T-helper 17 cell (primary cell): ENCODE measurements around the gene ALDOA. TPM values are rescaled to one million over a fixed set of nuclear protein-coding genes. Genes with fewer than 3 reads are reported as not detected.

ENCODE experiments used
- ATAC-seq: fragments of 150-1000 bp; cut with Tn5 transposase; 2 replicates; pipeline ENCODE4 v1.10.0; 2021; ENCODE audit warnings: mild to moderate bottlenecking, moderate library complexity
- DNase-seq, 3 donors: peaks; one replicate each; pipeline versions ENCODE4 v3.0.0 to v3.0.0-alpha.2; 2020 to 2021
- H3K9me3 ChIP-seq: one replicate; pipeline ENCODE4 v1.7.0; 2013; ENCODE audit warnings: low read length, mild to moderate bottlenecking; ENCODE audit not compliant: control insufficient read depth, poor library complexity, severe bottlenecking
- H3K27ac Mint-ChIP-seq: one replicate; pipeline ENCODE4 v1.8.0; 2022; ENCODE audit warnings: mild to moderate bottlenecking, moderate library complexity, mixed read lengths
- H3K27me3 Mint-ChIP-seq: one replicate; pipeline ENCODE4 v1.8.0; 2022; ENCODE audit warnings: mixed read lengths
- H3K36me3 Mint-ChIP-seq: one replicate; pipeline ENCODE4 v1.8.0; 2022; ENCODE audit warnings: low read depth, mixed read lengths
- H3K4me1 Mint-ChIP-seq: one replicate; pipeline ENCODE4 v1.8.0; 2022; ENCODE audit warnings: mild to moderate bottlenecking, mixed read lengths
- H3K4me3 Mint-ChIP-seq: one replicate; pipeline ENCODE4 v1.8.0; 2022; ENCODE audit warnings: mild to moderate bottlenecking, moderate library complexity, mixed read lengths
- total RNA-seq, 4 donors: library from RNA in 2 of 4; stranded (reverse) in 2 of 4; gene quantifications; one replicate each; pipeline ENCODE4 v1.2.3 and lab custom pipeline; 2022 to 2026

The ALDOA gene
- total RNA-seq, 2 donors from 2014 or later: 421 to 426 TPM

DNA sequence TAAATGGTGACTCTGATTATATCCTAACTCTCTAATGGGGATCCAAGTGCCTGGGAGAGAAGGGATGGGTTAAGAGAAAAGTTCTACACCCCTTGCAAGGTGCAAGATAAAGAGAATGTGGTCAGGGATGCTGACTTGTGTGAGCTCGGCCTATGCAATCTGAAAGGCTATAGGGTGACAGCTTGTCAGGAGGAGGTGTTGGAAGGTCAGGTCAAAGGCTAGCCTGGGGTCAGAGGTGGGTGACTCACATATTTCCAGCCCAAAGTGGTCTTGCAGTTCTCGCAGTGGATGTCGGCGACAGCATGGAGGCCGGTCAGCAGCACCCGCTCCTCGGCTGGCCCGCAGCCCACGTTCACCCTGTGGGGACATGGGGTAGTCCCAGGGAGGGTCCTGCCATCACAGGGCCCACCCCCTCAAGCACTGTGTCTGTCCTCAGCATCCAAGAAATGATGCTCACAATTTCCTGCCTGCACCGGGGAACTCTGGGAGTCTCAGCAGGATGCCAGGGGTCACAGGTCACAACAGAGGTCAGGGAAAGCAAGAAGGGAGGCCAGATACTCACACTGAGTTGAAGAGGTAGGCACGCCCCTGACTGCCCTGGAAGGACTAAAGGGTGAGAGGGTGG lies 29.1 kb downstream of the ALDOA start:
- no peaks in the 10 kb centered on the region for H3K27me3 Mint-ChIP-seq
- ATAC-seq (no peak), DNase-seq (no peak)
- peak overlapping the region; percentile 92 for H3K27ac Mint-ChIP-seq
- H3K4me1 Mint-ChIP-seq: peaks cover 30% of the 10 kb centered on the region
- peaks cover 4% of the 10 kb centered on the region for H3K36me3 Mint-ChIP-seq
- H3K4me3 Mint-ChIP-seq: peak overlapping the region; percentile 93
- H3K9me3 ChIP-seq: peaks cover 3% of the 10 kb centered on the region

DNA sequence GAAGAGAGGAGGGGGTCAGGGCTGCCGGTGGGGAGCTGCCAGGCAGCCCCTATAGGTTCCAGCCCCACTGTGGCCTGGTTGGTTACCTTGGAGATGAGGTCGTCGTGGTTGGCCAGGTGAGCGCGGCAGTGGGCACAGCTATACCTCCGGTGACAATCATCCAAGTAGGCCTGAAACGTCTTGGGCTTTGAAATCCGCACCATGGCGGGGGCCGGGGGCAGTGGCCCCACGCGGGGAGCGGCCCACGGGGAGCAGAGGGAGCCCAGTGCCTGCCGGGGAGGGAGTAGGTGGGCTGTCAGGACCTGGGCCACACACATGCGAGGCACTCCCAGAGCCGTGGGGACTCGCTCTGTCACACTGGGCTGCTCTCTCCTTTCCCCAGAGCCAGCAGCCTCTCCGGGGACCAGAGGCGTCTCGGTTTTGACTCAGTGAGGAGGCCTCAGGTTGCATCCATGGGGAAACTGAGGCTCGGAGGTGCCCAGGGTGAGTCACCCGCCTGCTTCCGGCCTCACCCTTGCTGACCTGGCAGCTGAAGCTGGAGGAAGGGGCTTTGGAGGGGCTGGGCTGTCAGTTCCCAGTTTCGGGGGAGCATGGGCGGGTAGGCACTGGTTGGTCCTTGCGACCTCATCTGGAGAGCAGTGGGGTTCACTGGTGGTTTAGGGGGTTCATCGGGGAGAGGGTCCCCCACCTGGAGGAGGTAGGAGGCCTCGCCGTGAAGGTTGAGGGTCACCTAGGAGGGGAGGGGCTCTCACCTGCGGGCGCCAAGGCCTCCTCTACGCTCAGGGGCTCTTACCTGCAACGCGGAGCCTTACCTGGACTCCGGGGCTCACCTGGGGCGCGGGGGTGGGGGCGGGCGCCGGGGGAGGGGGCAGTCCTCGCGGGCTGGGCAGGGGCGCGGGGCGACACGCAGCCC lies 29.9 kb downstream of the ALDOA start:
- DNase-seq (no peak), ATAC-seq (peak; percentile 1)
- peaks cover 3% of the 10 kb centered on the region for H3K9me3 ChIP-seq
- peaks cover 4% of the 10 kb centered on the region for H3K36me3 Mint-ChIP-seq
- peaks cover 27% of the 10 kb centered on the region for H3K4me1 Mint-ChIP-seq
- H3K27me3 Mint-ChIP-seq: no peaks in the 10 kb centered on the region
- peak overlapping the region; percentile 92 for H3K27ac Mint-ChIP-seq
- H3K4me3 Mint-ChIP-seq: peak overlapping the region; percentile 93

DNA sequence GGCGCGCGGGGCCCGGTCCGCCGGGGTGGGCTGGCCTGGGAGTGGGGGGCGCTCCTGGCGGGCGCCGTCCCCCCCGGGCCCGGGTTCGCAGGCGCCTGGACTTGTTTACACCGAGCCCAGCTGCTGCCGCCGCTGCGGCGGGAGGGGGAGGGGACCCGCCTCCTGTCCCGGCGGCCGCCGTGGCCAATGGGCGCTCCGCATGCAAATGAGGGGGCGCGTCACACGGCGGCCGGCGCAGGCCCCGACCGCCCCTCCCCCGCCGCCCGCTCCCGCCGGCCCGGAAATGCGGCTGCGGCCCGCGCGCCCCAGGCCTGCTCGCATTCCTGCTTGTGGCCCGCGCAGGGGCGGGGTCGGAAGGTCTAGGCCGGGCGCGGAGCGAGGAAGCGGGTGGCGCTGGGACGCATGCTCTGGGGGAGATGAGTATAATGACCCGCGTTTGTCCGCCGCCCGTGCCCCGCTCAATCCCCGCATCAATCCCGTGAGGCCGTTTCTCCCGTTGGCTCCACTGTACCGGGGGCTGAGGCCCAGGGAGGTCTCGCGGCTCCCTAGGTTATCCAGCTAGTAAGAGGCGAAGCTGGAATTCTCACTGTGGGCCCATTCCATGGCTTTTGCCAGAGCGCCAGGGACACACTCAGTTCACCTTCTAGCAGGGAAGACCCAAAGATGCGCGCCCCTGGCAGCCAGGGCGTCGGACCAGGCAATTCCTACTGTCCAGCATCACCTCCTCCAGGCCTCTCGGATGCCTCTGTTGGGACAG lies 30.7 kb downstream of the ALDOA start, which contains the start of gene YPEL3:
Gene YPEL3 (minus strand): TSS at position 109 of the 757 bp plus-strand sequence. CDS start 731 bp downstream, outside the sequence.
- Mint-ChIP-seq H3K27ac (peak within 1 kb of the TSS; percentile 92), H3K4me3 (peak within 1 kb of the TSS; percentile 93), H3K36me3 (peaks cover 4% of the 10 kb centered on the region), H3K4me1 (peaks cover 27% of the 10 kb centered on the region), H3K27me3 (no peaks in the 10 kb centered on the region)
- ATAC-seq (peak; percentile 65), DNase-seq (peak; percentile 81 to 90 (median 86))
- peaks cover 3% of the 10 kb centered on the region for H3K9me3 ChIP-seq

DNA sequence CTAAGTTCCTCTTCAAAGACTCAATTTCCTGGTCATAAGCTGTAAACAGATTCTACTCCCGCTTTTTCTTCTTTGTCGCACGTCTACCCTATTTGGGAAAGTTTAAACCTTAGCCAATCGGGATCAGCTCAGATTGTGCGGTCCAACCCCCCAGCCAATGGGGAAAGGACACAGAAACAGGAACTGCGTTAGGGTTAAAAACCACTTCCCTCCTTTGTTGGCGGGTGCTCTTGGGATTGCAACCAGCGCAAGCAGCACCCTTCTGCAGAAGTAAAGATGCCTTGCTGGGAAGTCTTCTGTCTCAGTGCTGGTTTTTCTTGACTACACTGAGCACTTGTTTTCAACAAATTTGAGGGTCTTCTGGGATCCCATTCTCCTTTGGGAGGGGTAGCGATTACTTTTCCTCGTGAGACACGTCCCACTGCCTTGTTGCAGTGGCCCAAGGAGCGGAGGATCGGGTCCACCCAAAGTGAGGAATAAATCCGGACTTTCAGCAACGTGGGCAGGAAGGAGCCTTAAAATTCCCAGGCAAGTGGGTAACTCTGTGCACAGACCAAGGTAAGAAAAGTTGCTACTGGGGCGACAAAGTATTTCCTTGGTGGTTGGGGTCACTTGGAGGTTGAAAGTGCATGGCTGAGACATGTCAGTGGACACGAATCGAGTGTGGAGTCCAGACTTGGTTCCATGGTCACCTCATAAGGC lies 31.5 kb downstream of the ALDOA start:
- Mint-ChIP-seq H3K4me3 (peak overlapping the region; percentile 43), H3K4me1 (peaks cover 23% of the 10 kb centered on the region), H3K27me3 (no peaks in the 10 kb centered on the region), H3K27ac (no peak overlapping the region), H3K36me3 (peaks cover 4% of the 10 kb centered on the region)
- ATAC-seq (no peak), DNase-seq (no peak)
- H3K9me3 ChIP-seq: peaks cover 3% of the 10 kb centered on the region

DNA sequence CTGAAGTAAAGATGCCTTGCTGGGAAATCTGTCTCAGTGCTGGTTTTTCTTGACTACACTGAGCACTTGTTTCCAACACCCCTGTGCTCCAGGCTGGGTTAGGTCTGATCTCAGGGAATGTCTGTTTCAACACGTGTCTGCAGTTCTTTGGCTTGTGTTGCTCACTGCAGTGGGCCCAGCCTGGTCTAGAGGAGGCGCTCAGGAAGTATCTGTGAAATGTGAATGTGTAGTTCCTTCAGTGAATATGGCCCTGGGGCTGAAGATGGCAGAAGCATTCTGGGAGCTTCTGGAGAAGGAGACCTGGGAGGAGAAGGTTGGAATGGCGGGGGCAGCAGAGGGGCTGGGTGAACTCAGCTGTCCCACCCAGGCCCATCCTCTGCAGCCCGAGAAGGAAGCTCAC lies 38.5 kb downstream of the ALDOA start:
- no peak for DNase-seq
- ATAC-seq: no peak
- peak overlapping the region; percentile 67 for H3K27ac Mint-ChIP-seq
- peaks cover 5% of the 10 kb centered on the region for H3K36me3 Mint-ChIP-seq
- H3K9me3 ChIP-seq: no peaks in the 10 kb centered on the region
- H3K4me1 Mint-ChIP-seq: no peaks in the 10 kb centered on the region
- H3K27me3 Mint-ChIP-seq: no peaks in the 10 kb centered on the region
- H3K4me3 Mint-ChIP-seq: peak overlapping the region; percentile 59

DNA sequence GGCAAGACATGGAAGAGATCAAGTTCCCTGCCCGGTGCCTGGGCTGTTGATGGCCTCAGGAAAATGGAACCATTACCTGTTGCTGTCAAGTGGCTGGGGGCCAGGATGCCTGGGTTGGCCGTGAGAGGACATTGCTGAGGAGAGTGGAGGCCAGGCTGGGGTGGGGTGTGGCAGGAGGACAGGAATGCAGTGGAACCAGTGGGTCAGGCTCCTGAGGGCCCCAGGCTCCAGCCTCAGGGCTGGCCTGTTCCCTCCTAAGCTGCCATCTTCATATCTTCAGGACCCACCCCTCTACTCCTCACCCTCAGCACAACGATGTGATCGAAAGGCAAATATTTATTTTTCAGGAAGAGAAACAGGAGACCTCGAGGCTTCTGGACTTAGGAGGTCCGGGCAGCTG lies 38.9 kb downstream of the ALDOA start:
- ATAC-seq: no peak
- no peaks in the 10 kb centered on the region for H3K9me3 ChIP-seq
- Mint-ChIP-seq H3K36me3 (peaks cover 5% of the 10 kb centered on the region), H3K27ac (peak overlapping the region; percentile 67), H3K4me1 (no peaks in the 10 kb centered on the region), H3K27me3 (no peaks in the 10 kb centered on the region), H3K4me3 (no peak overlapping the region)
- no peak for DNase-seq

DNA sequence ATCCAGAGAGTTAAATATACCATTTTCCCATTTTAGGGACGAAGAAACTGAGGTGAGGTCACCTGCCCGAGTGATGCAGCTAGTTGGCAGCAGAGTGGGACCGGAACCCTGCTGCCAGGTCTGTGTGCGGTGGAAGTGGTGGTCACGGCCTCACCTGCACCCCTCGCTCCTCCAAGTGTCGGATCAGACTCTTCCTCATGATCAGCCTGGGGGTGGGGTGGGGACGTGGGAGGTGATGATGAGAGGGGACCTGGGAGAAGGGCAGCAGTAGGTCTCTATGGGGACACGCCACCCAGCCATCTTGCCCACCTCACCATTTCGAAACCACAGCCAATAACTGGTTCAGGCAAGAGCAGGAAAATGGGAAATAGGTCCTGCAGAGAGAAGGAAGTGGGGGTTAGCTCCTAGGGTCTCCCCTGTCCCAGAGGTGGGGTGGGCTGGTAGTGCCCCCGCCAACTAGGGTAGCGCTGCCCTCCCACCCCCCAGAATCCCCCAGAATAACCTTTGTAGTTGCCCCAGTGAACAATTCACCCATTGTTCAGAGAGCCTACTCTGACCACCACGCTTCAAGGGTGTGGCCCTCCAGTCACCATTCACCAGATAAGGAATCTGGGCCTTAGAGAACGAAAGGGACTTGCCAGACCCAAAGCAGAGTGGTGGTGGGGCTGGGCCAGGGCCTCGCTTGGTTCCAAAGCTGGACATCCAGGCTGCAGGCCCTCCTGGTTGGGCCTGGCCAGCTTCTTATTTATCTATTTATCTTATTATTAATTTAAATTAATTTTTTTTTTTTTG lies 42.7 kb downstream of the ALDOA start:
- no peak for DNase-seq
- ATAC-seq: no peak
- no peaks in the 10 kb centered on the region for H3K27me3 Mint-ChIP-seq
- H3K9me3 ChIP-seq: no peaks in the 10 kb centered on the region
- no peak overlapping the region for H3K4me3 Mint-ChIP-seq
- H3K36me3 Mint-ChIP-seq: peaks cover 6% of the 10 kb centered on the region
- peaks cover 6% of the 10 kb centered on the region for H3K4me1 Mint-ChIP-seq
- no peak overlapping the region for H3K27ac Mint-ChIP-seq

DNA sequence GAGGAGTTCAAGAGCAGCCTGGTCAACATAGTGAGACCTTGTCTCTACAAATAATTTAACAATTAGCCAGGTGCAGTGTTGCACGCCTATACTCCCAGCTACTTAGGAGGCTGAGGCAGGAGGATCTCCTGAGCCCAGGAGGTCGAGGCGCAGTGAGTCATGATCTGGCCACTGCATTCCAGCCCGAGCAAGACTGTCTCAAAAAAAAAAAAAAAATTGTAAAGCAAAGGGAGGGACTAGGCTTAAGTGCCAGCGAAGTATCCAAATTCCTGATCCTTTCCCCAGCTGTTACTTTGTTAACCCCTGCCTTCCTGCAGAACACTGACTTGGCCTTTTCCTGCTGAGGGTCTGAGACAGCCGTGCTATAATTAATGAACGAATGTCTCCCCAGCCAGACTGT lies 45.1 kb downstream of the ALDOA start:
- Mint-ChIP-seq H3K4me3 (no peak overlapping the region), H3K27ac (no peak overlapping the region)

DNA sequence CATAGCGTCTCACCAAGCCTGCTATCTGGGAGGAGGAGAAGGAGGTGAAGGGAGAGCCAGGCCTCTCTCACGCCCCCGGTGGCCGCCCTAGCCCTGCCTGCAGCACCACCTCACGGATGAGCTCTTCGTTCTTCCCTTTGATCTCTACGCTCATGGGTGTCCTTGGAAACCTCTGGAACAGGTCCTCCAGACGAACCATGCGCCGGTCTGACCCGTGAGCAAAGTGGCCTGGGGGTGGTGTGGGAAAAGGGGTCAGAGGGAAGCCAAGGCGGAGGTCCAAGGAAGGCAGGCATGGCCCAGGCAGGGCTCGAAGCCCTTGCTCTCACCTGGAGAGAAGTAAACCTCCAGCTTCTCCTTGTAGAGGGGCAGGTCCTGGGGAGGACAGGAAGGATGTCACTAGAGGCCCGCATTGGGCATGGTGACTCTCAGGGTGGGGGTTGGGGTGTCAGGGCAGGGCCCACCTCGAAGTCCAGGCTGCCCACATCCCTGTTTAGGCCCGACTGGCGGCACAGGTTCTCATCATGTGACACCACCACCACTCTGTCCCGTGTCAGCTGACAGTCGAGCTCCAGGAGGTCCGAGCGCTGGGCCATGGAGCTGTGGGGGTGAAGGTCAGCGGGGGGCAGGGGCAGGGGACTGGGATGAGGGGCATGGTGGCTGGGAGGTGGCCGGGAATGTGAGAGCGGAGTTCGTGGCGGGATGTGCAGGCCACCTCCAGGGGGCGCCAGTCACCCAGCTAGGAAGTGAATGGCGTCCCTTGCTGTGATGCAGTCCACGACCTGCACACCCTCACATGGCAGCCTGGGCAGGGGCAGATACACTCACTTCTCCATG lies 46.9 kb downstream of the ALDOA start:
- peak; percentile 31 to 44 (median 42) for DNase-seq
- H3K9me3 ChIP-seq: no peaks in the 10 kb centered on the region
- peak overlapping the region; percentile 21 for H3K27ac Mint-ChIP-seq
- no peak overlapping the region for H3K4me3 Mint-ChIP-seq
- peaks cover 18% of the 10 kb centered on the region for H3K4me1 Mint-ChIP-seq
- peaks cover 2% of the 10 kb centered on the region for H3K36me3 Mint-ChIP-seq
- peak; percentile 38 for ATAC-seq
- no peaks in the 10 kb centered on the region for H3K27me3 Mint-ChIP-seq

More for the DNA sequence above, 45.1 kb downstream of the ALDOA start:
- no peaks in the 10 kb centered on the region for H3K27me3 Mint-ChIP-seq
- DNase-seq: no peak
- peaks cover 2% of the 10 kb centered on the region for H3K36me3 Mint-ChIP-seq
- peaks cover 18% of the 10 kb centered on the region for H3K4me1 Mint-ChIP-seq
- ATAC-seq: no peak
- no peaks in the 10 kb centered on the region for H3K9me3 ChIP-seq

DNA sequence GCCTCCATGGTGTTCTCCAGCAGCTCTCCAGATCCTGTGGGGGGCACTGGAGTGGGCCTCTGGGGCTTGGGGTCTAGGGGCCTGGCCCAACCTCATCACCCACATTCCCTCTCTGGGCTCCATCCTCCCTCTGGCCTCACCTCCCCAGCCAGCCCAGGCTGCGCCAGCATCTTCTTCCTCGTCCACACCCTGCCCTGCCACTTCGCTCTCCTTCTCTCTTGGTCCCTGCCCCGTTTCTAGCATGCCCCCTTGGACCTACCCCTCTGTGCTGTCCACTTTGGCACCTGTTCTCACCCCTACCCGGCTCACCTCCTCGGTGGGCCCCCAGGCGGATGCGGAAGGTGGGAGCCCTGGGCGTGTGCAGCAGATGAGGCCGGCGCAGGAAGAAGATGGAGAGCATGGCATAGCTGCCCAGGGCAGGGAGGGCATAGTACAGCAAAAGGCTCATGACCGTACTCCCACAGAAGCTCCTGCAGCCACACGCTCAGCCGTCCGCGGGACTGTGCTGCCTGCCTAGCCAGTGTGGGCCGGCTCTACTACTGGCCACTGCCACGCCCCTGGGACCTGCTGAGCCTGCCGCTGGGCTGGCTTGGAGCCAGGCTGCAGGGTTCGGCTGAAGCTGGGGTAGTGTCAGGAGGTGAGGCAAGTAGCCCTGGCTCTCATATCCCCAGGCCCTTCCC lies 47.6 kb downstream of the ALDOA start, which contains the start of gene GDPD3:
Gene GDPD3 (minus strand): TSS at position 507 of the 680 bp plus-strand sequence. CDS start 59 bp downstream, at position 448.
- no peak for DNase-seq
- no peaks in the 10 kb centered on the region for H3K9me3 ChIP-seq
- Mint-ChIP-seq H3K27ac (peak within 1 kb of the TSS; percentile 21), H3K27me3 (no peaks in the 10 kb centered on the region), H3K4me3 (peak within 1 kb of the TSS; percentile 43), H3K36me3 (peaks cover 2% of the 10 kb centered on the region), H3K4me1 (peaks cover 18% of the 10 kb centered on the region)
- ATAC-seq: no peak
